Skin epidermis (tissue), 12 donors: ENCODE measurements around the gene ZNF773.

Experiments used
- H3K27ac ChIP-seq, 21 experiments: fragments of 200-600 bp; sonication (generic) in 11 of 21; one replicate each; pipeline ENCODE4 v1.5.0; 2020; ENCODE audit warnings: mild to moderate bottlenecking in 3 of 21, inconsistent platforms in 2 of 21, moderate library complexity in 2 of 21
- H3K4me3 ChIP-seq, 7 experiments: fragments of 200-600 bp; sonication (generic) in 2 of 7; one replicate each; pipeline ENCODE4 v1.5.0; 2020; ENCODE audit warnings: inconsistent platforms in 2 of 7, mild to moderate bottlenecking in 2 of 7, moderate library complexity in 1 of 7

ZNF773 gene

GRCh38 chr19:57552432-57552831 is 52.7 kb downstream of the ZNF773 start:
- Histone ChIP-seq H3K4me3 (no peak overlapping the region), H3K27ac (no peak overlapping the region)

GRCh38 chr19:57557659-57558058 is 57.9 kb downstream of the ZNF773 start:
- H3K27ac ChIP-seq, result no peak overlapping the region
- no peak overlapping the region for H3K4me3 ChIP-seq
